Spleen (tissue), 11 donors: Measurements from ENCODE around the gene DMD. TPM values are rescaled to one million over a fixed set of nuclear protein-coding genes. Genes with fewer than 3 reads are reported as not detected.

Experiments
- DNase-seq: peaks from one replicate; pipeline ENCODE4 v3.0.0-alpha.2; 2020
- H3K27ac ChIP-seq, 8 donors: fragments of 200-600 bp; sonication (generic) in 7 of 8; 1 replicate in 4 of 8; 2 replicates in 4 of 8; pipeline versions ENCODE4 v1.5.0 to v1.8.0; 2016 to 2021; ENCODE audit warnings: inconsistent platforms in 4 of 8, mild to moderate bottlenecking in 4 of 8, moderate library complexity in 1 of 8
- H3K27me3 ChIP-seq, 7 donors: fragments of 200-600 bp; sonication (generic) in 6 of 7; replicated peaks in 1 of 7; 1 replicate in 4 of 7; 2 replicates in 3 of 7; pipeline versions ENCODE4 v1.5.0 to v1.8.0; 2016 to 2021; ENCODE audit warnings: inconsistent platforms in 3 of 7, mild to moderate bottlenecking in 1 of 7
- H3K36me3 ChIP-seq, 6 donors: fragments of 200-600 bp; sonication (generic) in 5 of 6; 1 replicate in 4 of 6; 2 replicates in 2 of 6; pipeline versions ENCODE4 v1.5.0 to v1.8.0; 2016 to 2021; ENCODE audit warnings: inconsistent platforms in 2 of 6
- H3K4me1 ChIP-seq, 6 donors: fragments of 200-600 bp; sonication (generic) in 5 of 6; 1 replicate in 3 of 6; 2 replicates in 3 of 6; pipeline versions ENCODE4 v1.5.0 to v1.8.0; 2016 to 2021; ENCODE audit warnings: inconsistent platforms in 3 of 6
- H3K4me3 ChIP-seq, 8 donors: fragments of 200-600 bp; sonication (generic) in 7 of 8; 1 replicate in 4 of 8; 2 replicates in 4 of 8; pipeline versions ENCODE4 v1.5.0 to v1.8.0; 2016 to 2021; ENCODE audit warnings: inconsistent platforms in 4 of 8, mild to moderate bottlenecking in 4 of 8, moderate library complexity in 2 of 8
- H3K9me3 ChIP-seq, 8 donors: fragments of 200-600 bp; sonication (generic) in 7 of 8; 1 replicate in 4 of 8; 2 replicates in 4 of 8; pipeline versions ENCODE4 v1.5.0 to v1.8.0; 2016 to 2021; ENCODE audit warnings: inconsistent platforms in 4 of 8
- POLR2A ChIP-seq, 3 donors: fragments of 450-650 bp; IDR thresholded peaks; one replicate each; pipeline ENCODE4 v1.5.1; 2017; ENCODE audit warnings: antibody characterized with exemption in 3 of 3, mild to moderate bottlenecking in 1 of 3
- POLR2AphosphoS5 ChIP-seq, 3 donors: sonication (generic); formaldehyde crosslinking; IDR thresholded peaks; one replicate each; pipeline ENCODE4 v1.5.1; 2017; ENCODE audit warnings: antibody characterized with exemption in 3 of 3
- WGBS, 5 donors: extraction: QIAGEN DNeasy Blood & Tissue Kit in 3 of 5; methylation state at CpG; one replicate each; pipeline versions ENCODE4 v1.1.5 to v1.1.7; 2013 to 2018; 5-methylcytosine and 5-hydroxymethylcytosine counted together
- intact Hi-C: fragments of 100-400 bp; cut with DNase I; formaldehyde crosslinking; loops from one replicate; pipeline ENCODE4 v1.15.0; 2023; ENCODE audit warnings: low total_unique reads
- polyA plus RNA-seq, 3 donors: library from polyadenylated mRNA; stranded (reverse); fragments of 200-250 nt; gene quantifications; one replicate each; pipeline ENCODE4 v1.2.1, GENCODE V29; 2013
- total RNA-seq, 7 donors: library from RNA; depleted of rRNA in 3 of 7; stranded (reverse); fragments of >200 nt in 3 of 7; fragmentation: NEBNext Ultra II Directional in 4 of 7; extraction: Animal tissue kit (Norgen Biotek cat#: 25700) in 4 of 7; gene quantifications; one replicate each; pipeline versions ENCODE4 v1.1.0 to v1.2.1, GENCODE V29; 2016 to 2021
- TF ChIP-seq, protein P1 (sequence below), 11 experiments: fragments of 200-600 bp in 7 of 11; fragments of 450-650 bp in 4 of 11; sonication (generic) in 4 of 11; IDR thresholded peaks in 8 of 11; conservative IDR thresholded peaks in 3 of 11; 1 replicate in 7 of 11; 2 replicates in 4 of 11; pipeline versions ENCODE4 v1.4.0 to v1.8.0; 2016 to 2021; ENCODE audit warnings: antibody characterized with exemption in 11 of 11, inconsistent platforms in 4 of 11, mild to moderate bottlenecking in 1 of 11
- donor health status: healthy with polysubstance abuse.
- donor health status: DM: no; HTN: no; CAD: no; lungs with moderate emphysema.
- donor health status: DM: no; HTN: no; CAD: no.
- donor health status: Bipolar disorder and iron deficiency.
- donor health status: healthy.
- donor health status: DM: no; HTN: no; CAD: no.
- donor health status: DM: yes; HTN: yes; CAD: no.

The DMD gene
- total and polyA plus RNA-seq, 10 donors = 1.3 to 11.3 (median 4.4) TPM

GRCh38 chrX:33178690-33179089, 32.7 kb downstream of the DMD start:
- DNase-seq = no peak

DNA sequence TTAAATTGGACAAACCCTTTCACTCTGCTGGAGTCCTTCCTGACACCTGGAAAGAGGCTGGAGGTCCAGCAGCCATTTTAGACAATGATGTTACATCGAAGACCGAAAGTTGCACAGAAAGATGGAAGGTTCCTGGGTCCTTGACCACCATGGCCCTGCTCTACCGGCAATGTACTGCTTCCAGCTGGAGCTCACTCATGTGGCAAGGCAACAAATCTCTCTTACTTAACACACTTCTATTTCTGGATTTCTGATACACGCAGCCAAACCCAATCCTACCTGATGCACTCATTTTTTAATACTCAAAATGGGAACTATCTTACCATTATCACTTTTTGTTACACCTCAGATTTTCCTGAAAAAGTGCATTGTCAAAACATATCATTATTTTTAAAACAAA, 33.1 kb downstream of the DMD start:
- no peak for TF ChIP-seq POLR2A (IDR thresholded peaks at IDR 0.05)
- TF ChIP-seq, protein P1, sequence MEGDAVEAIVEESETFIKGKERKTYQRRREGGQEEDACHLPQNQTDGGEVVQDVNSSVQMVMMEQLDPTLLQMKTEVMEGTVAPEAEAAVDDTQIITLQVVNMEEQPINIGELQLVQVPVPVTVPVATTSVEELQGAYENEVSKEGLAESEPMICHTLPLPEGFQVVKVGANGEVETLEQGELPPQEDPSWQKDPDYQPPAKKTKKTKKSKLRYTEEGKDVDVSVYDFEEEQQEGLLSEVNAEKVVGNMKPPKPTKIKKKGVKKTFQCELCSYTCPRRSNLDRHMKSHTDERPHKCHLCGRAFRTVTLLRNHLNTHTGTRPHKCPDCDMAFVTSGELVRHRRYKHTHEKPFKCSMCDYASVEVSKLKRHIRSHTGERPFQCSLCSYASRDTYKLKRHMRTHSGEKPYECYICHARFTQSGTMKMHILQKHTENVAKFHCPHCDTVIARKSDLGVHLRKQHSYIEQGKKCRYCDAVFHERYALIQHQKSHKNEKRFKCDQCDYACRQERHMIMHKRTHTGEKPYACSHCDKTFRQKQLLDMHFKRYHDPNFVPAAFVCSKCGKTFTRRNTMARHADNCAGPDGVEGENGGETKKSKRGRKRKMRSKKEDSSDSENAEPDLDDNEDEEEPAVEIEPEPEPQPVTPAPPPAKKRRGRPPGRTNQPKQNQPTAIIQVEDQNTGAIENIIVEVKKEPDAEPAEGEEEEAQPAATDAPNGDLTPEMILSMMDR (IDR thresholded peaks at IDR 0.05 in 8 of 11, conservative IDR thresholded peaks at IDR 0.05 in 3 of 11) = no peak
- no peak for TF ChIP-seq POLR2AphosphoS5 (IDR thresholded peaks at IDR 0.05)
- Histone ChIP-seq H3K4me1 (no peaks in the 10 kb centered on the region), H3K9me3 (no peaks in the 10 kb centered on the region), H3K27ac (no peak overlapping the region), H3K4me3 (no peak overlapping the region), H3K27me3 (no peaks in the 10 kb centered on the region), H3K36me3 (no peaks in the 10 kb centered on the region)
- intact Hi-C loops = no loop called here
- 87 to 93% (median 91%) methylated on average over 4 of the region's 4 CpGs for WGBS, 5 donors
- DNase-seq = no peak

More at GRCh38 chrX:33178690-33179089, 32.7 kb downstream of the DMD start:
- WGBS, 5 donors = 75 to 85% (median 80%) methylated on average over 1 of the region's 1 CpG
- Histone ChIP-seq H3K27ac (no peak overlapping the region), H3K27me3 (no peaks in the 10 kb centered on the region), H3K36me3 (no peaks in the 10 kb centered on the region), H3K9me3 (no peaks in the 10 kb centered on the region), H3K4me3 (no peak overlapping the region), H3K4me1 (no peaks in the 10 kb centered on the region)
- TF ChIP-seq POLR2AphosphoS5 (IDR thresholded peaks at IDR 0.05) (no peak), POLR2A (IDR thresholded peaks at IDR 0.05) (no peak)
- TF ChIP-seq, protein P1 (IDR thresholded peaks at IDR 0.05 in 8 of 11, conservative IDR thresholded peaks at IDR 0.05 in 3 of 11) = no peak
- intact Hi-C loops = no loop called here

DNA sequence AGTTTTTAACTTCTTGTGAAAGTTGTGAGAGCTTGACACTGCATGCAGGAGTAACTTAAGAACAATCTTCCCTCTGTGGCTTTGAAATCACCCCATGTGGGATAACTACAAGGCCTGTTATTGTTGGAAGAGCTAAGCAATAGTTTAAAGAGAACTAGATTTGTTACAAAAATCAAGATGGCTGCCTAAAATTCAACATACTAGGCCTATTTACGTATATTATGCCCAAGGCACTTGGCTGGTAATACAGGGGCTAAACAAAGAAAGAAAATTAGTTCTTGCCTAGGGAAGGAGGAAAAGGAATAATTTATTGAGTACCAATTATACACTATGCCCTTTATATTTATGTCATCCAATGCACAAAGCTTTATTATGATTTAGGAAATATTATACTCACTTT, 36.1 kb downstream of the DMD start:
- H3K4me1 ChIP-seq = no peaks in the 10 kb centered on the region
- no peaks in the 10 kb centered on the region for H3K27me3 ChIP-seq
- no peaks in the 10 kb centered on the region for H3K9me3 ChIP-seq
- H3K27ac ChIP-seq = no peak overlapping the region
- no peak for DNase-seq
- no peaks in the 10 kb centered on the region for H3K36me3 ChIP-seq
- intact Hi-C loops = no loop called here
- H3K4me3 ChIP-seq = no peak overlapping the region
- 67 to 89% (median 76%) methylated on average over 1 of the region's 1 CpG for WGBS, 5 donors
- TF ChIP-seq, protein P1 (IDR thresholded peaks at IDR 0.05 in 8 of 11, conservative IDR thresholded peaks at IDR 0.05 in 3 of 11) = no peak
- no peak for TF ChIP-seq POLR2A (IDR thresholded peaks at IDR 0.05)
- no peak for TF ChIP-seq POLR2AphosphoS5 (IDR thresholded peaks at IDR 0.05)

DNA sequence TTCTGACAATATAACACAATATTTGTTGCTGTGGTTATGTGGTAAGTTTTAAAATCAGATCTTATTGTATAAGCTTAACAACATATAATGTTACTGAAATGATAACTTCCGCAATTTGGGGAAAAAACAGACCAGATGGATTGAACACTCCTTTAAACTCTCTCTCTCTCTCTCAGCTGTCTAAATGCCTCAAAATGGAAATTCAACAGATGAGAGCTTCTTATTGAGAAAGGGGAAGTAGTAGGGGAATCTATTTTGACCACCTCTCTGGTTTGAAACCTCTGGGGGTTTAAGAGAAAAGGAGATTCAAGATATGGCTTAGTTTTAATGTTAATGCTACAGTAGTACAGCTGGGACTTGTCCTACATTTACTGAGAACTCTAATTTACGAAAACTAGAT, 40.3 kb downstream of the DMD start:
- TF ChIP-seq POLR2A (IDR thresholded peaks at IDR 0.05) (no peak), POLR2AphosphoS5 (IDR thresholded peaks at IDR 0.05) (no peak)
- TF ChIP-seq, protein P1 (IDR thresholded peaks at IDR 0.05 in 8 of 11, conservative IDR thresholded peaks at IDR 0.05 in 3 of 11) = no peak
- DNase-seq = no peak
- H3K4me3 ChIP-seq = no peak overlapping the region
- intact Hi-C loops = no loop called here
- no peak overlapping the region for H3K27ac ChIP-seq
- 59 to 79% (median 66%) methylated on average over 2 of the region's 2 CpGs for WGBS, 5 donors
- H3K27me3 ChIP-seq = no peaks in the 10 kb centered on the region
- H3K9me3 ChIP-seq = no peaks in the 10 kb centered on the region
- no peaks in the 10 kb centered on the region for H3K4me1 ChIP-seq
- no peaks in the 10 kb centered on the region for H3K36me3 ChIP-seq
